Thoracic aorta (tissue), 2 donors: ENCODE measurements around the gene PPP3CA. TPM values are rescaled to one million over a fixed set of nuclear protein-coding genes. Genes with fewer than 3 reads are reported as not detected.

ENCODE experiments used
- ATAC-seq: fragments of 150-250 bp; one replicate; pipeline ENCODE4 v1.8.0; 2017; ENCODE audit warnings: low read depth; ENCODE audit not compliant: insufficient number of reproducible peaks, low FRiP score
- DNase-seq: peaks from one replicate; pipeline ENCODE4 v3.0.0-alpha.2; 2020; ENCODE audit warnings: low spot score
- H3K27ac ChIP-seq, 2 donors: fragments of 200-600 bp; sonication (generic); 1 replicate in 1 of 2; 2 replicates in 1 of 2; pipeline ENCODE4 v1.5.1; 2016; ENCODE audit warnings: mild to moderate bottlenecking in 2 of 2, moderate library complexity in 2 of 2
- H3K27me3 ChIP-seq: fragments of 200-600 bp; sonication (generic); replicated peaks from 2 replicates; pipeline ENCODE4 v1.6.0; 2016; ENCODE audit warnings: mild to moderate bottlenecking; ENCODE audit not compliant: insufficient read depth
- H3K36me3 ChIP-seq: fragments of 200-600 bp; sonication (generic); one replicate; pipeline ENCODE4 v1.5.1; 2016
- H3K4me1 ChIP-seq, 2 donors: fragments of 200-600 bp; sonication (generic); 1 replicate in 1 of 2; 2 replicates in 1 of 2; pipeline versions ENCODE4 v1.5.1 to v1.6.0; 2016; ENCODE audit warnings: low read depth in 2 of 2, mild to moderate bottlenecking in 1 of 2; ENCODE audit not compliant: control insufficient read depth in 1 of 2
- H3K4me3 ChIP-seq: fragments of 200-600 bp; sonication (generic); 2 replicates; pipeline ENCODE4 v1.5.1; 2016; ENCODE audit warnings: mild to moderate bottlenecking
- H3K9me3 ChIP-seq: fragments of 200-600 bp; sonication (generic); 2 replicates; pipeline ENCODE4 v1.5.1; 2016
- total RNA-seq, 2 donors: library from RNA; depleted of rRNA; stranded (reverse); fragments of >200 nt; gene quantifications; one replicate each; pipeline versions ENCODE4 v1.1.0 to v1.2.3, GENCODE V29; 2016
- TF ChIP-seq, protein P1 (sequence below): fragments of 200-600 bp; sonication (generic); IDR thresholded peaks from one replicate; pipeline ENCODE4 v1.5.1; 2019; ENCODE audit warnings: antibody characterized with exemption

The PPP3CA gene
- total RNA-seq, 2 donors from 2014 or later: 21.9 to 43.2 TPM

DNA sequence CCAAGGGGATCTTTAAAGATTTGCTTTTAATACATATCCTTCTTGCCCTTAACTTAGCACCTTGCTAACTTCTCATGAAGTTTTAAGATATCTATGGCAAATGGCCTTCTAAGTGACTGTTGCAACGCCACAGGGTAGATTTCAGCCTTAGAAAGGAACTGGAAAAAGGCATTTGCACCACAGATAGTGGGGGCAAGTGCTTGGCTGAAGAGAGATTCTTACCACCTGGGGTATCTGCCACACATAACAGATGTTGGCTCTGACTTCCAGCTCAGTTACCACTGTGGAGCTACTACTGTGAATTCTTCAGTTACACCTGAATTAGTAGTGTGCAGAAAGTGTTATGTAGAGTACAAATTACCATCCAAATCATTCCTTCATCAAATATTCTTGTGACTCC lies 302.6 kb downstream of the PPP3CA start:
- ATAC-seq (no peak), DNase-seq (no peak)
- Histone ChIP-seq H3K27me3 (no peaks in the 10 kb centered on the region), H3K4me1 (peaks cover 4 to 7% of the 10 kb centered on the region in 2 donors), H3K4me3 (no peak overlapping the region), H3K27ac (no peak overlapping the region), H3K9me3 (no peaks in the 10 kb centered on the region), H3K36me3 (no peaks in the 10 kb centered on the region)
- TF ChIP-seq, protein P1, sequence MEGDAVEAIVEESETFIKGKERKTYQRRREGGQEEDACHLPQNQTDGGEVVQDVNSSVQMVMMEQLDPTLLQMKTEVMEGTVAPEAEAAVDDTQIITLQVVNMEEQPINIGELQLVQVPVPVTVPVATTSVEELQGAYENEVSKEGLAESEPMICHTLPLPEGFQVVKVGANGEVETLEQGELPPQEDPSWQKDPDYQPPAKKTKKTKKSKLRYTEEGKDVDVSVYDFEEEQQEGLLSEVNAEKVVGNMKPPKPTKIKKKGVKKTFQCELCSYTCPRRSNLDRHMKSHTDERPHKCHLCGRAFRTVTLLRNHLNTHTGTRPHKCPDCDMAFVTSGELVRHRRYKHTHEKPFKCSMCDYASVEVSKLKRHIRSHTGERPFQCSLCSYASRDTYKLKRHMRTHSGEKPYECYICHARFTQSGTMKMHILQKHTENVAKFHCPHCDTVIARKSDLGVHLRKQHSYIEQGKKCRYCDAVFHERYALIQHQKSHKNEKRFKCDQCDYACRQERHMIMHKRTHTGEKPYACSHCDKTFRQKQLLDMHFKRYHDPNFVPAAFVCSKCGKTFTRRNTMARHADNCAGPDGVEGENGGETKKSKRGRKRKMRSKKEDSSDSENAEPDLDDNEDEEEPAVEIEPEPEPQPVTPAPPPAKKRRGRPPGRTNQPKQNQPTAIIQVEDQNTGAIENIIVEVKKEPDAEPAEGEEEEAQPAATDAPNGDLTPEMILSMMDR: no peak

DNA sequence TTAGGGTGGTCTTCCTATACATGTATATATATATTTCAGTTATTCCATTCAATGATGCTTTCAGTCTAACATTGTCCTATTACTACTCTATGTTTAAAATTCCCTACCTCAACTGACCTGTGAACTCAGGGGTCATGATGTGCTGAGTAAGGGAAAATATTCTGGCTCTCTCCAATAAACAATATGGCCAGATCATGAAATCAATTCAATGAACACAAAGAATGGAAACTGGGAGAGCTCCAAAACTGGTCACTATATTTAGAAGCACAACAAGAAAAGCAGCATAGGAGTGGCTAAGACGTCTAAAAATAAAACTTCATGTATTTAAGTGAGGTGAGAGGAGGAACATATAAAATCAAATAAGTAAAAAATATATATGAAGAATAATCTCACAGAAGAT lies 304.5 kb downstream of the PPP3CA start:
- H3K27ac ChIP-seq: no peak overlapping the region
- H3K36me3 ChIP-seq: no peaks in the 10 kb centered on the region
- no peaks in the 10 kb centered on the region for H3K9me3 ChIP-seq
- DNase-seq (no peak), ATAC-seq (no peak)
- H3K27me3 ChIP-seq: no peaks in the 10 kb centered on the region
- TF ChIP-seq, protein P1: no peak
- H3K4me1 ChIP-seq: peaks cover 7 to 11% of the 10 kb centered on the region in 2 donors
- no peak overlapping the region for H3K4me3 ChIP-seq

DNA sequence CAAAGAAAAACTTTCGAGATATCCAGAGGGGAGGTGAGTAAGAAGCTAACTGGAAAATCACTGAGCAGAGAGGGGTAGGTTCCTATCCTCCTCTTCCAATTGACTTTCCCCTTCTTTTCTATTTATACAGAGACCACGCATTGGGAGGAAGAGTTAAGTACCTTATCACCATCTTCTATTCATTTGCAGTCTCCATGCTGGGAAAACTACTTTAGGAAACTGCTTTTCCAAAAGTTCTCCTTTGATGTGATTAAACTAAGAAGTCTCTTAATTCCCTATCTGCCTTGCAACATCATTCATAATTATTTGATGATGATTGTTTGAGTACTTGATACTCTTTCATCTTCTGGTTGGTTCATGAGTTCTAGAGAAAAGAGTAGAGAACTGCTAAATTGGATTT lies 306.6 kb downstream of the PPP3CA start:
- TF ChIP-seq, protein P1: no peak
- Histone ChIP-seq H3K9me3 (no peaks in the 10 kb centered on the region), H3K36me3 (no peaks in the 10 kb centered on the region), H3K27me3 (no peaks in the 10 kb centered on the region), H3K4me3 (no peak overlapping the region), H3K27ac (no peak overlapping the region), H3K4me1 (peaks cover 7 to 16% of the 10 kb centered on the region in 2 donors)
- no peak for DNase-seq
- no peak for ATAC-seq

DNA sequence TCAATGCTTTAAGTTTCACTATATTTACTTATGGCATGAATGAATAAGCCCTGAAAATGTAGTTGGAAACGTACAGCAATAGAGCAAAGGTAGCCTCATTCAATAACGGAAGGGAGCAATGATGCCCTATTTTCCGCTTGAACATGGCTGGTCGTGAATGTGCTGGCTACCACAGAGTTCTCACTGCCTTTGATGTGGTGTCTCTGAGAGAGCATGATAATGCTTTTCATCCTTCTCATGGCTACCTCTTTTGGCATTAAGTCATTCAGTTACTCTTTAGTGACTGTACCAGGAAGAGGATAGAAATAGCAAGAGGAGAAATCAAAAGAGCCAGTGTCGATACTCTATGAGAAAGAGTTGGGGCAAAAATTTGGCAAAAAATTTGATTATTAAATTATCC lies 308.0 kb downstream of the PPP3CA start:
- ATAC-seq: no peak
- no peak for DNase-seq
- Histone ChIP-seq H3K27me3 (no peaks in the 10 kb centered on the region), H3K27ac (no peak overlapping the region), H3K4me1 (peaks cover 7 to 16% of the 10 kb centered on the region in 2 donors), H3K4me3 (no peak overlapping the region), H3K9me3 (no peaks in the 10 kb centered on the region), H3K36me3 (no peaks in the 10 kb centered on the region)
- TF ChIP-seq, protein P1: no peak

DNA sequence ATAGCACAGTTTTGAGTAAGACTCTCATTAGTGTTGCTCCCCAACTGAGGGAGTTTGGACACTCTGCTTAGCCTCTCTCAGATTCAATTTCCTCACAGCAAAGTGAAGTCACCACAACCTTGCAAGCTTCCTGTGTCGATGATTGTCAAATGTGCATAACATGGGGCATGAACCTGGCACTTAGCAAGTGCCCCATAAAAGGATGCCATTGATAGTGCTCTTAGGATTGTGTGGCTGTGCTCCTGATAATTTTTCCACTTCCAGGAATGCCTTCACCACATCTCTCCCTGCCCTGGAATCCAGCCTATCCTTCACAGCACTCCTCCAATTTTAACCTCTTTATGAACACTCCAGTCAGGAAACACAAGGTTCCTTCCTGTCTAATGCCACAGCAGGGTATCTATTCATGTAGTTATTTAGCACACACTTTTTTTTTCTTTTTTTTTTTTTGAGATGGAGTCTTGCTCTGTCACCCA lies 309.4 kb downstream of the PPP3CA start:
- no peak for ATAC-seq
- DNase-seq: no peak
- H3K36me3 ChIP-seq: no peaks in the 10 kb centered on the region
- peaks cover 3 to 14% of the 10 kb centered on the region in 2 donors for H3K4me1 ChIP-seq
- H3K27ac ChIP-seq: peak overlapping the region in 1 of 2 donors; percentile 2
- no peak overlapping the region for H3K4me3 ChIP-seq
- no peaks in the 10 kb centered on the region for H3K9me3 ChIP-seq
- TF ChIP-seq, protein P1: no peak
- no peaks in the 10 kb centered on the region for H3K27me3 ChIP-seq
